ENCODE data around the gene ITGB1BP1. TPM values are rescaled to one million over a fixed set of nuclear protein-coding genes. Genes with fewer than 3 reads are reported as not detected.
"Not testable (repeated sequence)": the region's sequence is repeated elsewhere in the genome, so short reads cannot be mapped to it uniquely, and the experiment has no call there.

Gene ITGB1BP1
- total and polyA plus RNA-seq, 7 experiments from 2014 or later = 45.1 to 123 (median 56.1) TPM

DNA sequence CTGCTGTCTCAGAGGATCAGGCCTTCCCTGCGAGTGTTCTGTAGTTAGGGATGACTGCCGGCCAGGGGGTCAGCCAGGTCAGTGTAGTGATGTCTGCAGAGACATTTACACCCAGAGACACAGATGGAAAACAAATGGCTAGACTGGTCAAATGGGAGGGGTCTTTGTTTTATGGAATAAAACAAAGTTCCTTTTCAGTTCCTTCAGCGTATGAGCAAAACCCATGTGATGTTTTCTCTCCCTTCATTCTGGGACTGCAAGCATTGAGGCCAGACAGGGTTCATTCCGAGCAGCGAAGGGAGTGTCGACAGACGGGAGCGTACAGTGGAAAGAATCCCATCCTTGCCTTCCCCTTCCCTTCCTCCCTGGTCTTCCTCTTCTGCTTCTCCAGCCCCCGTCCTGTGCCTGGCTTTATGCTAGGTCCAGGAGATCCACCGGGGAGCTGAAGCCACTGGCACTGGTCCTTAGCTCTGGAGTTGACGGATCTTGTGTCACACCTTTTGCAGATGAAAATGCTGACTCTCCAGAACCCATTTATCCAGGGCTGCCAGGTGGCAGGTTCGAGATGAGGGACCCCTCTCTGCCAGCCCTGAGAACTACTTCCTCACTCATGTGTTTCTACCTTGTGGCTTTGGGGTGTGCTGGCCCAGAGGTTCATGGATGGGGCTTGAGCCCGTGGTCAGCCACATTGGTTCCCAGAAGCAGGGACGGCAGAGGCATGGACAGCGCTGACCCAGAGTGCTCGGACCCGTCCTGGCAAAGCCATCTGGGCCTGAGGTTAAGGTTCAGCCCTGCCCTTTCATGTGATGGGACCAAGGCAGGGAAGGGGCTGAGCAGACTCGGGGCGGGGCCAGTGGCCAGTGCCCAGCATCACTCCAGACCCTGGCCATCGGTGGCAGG is 24.2 kb downstream of the ITGB1BP1 start:
- Mint-ChIP-seq H3K9me3 (no peaks in the 10 kb centered on the region), H3K27ac (no peak overlapping the region), H3K4me3 (no peak overlapping the region), H3K27me3 (no peaks in the 10 kb centered on the region), H3K36me3 (peaks cover 0 to 3% (median 0%) of the 10 kb centered on the region in 5 donors), H3K4me1 (peaks cover 0 to 4% (median 0%) of the 10 kb centered on the region in 7 donors)
- Histone ChIP-seq H3K4me3 (ENCODE audit: low read length) (no peak overlapping the region), H3K27me3 (ENCODE audit: control insufficient read depth in 2 of 2, insufficient read depth in 2 of 2, low read length in 2 of 2) (no peaks in the 10 kb centered on the region), H3K4me1 (ENCODE audit: control insufficient read depth in 2 of 2, insufficient read depth in 2 of 2, low read length in 2 of 2) (no peaks in the 10 kb centered on the region), H3K36me3 (ENCODE audit: control insufficient read depth in 2 of 3, insufficient read depth in 3 of 3, low read length in 3 of 3) (no peaks in the 10 kb centered on the region), H3K9me3 (ENCODE audit: control insufficient read depth in 2 of 3, low read length in 3 of 3) (no peaks in the 10 kb centered on the region), H3K27ac (ENCODE audit: low read depth, low read length) (no peak overlapping the region)
- no peak for DNase-seq
- POLR2A ChIA-PET = no interaction called here
- intact Hi-C loops (cut with micrococcal nuclease) = no loop called here
- CTCF ChIA-PET = no interaction called here
- no peak for ATAC-seq

GRCh38 chr2:9398251-9398650 is 25.1 kb downstream of the ITGB1BP1 start:
- H3K4me3 Mint-ChIP-seq; H3K27ac ChIP-seq (ENCODE audit: low read depth, low read length); H3K9me3 Mint-ChIP-seq; H3K27me3 ChIP-seq (ENCODE audit: control insufficient read depth in 2 of 2, insufficient read depth in 2 of 2, low read length in 2 of 2); DNase-seq; H3K36me3 Mint-ChIP-seq; ATAC-seq; intact Hi-C loops (cut with micrococcal nuclease); H3K27ac Mint-ChIP-seq; H3K27me3 Mint-ChIP-seq; H3K9me3 ChIP-seq (ENCODE audit: control insufficient read depth in 2 of 3, low read length in 3 of 3); H3K4me1 Mint-ChIP-seq; CTCF ChIA-PET; H3K4me3 ChIP-seq (ENCODE audit: low read length); POLR2A ChIA-PET; H3K36me3 ChIP-seq (ENCODE audit: control insufficient read depth in 2 of 3, insufficient read depth in 3 of 3, low read length in 3 of 3); H3K4me1 ChIP-seq (ENCODE audit: control insufficient read depth in 2 of 2, insufficient read depth in 2 of 2, low read length in 2 of 2): not testable (repeated sequence)

DNA sequence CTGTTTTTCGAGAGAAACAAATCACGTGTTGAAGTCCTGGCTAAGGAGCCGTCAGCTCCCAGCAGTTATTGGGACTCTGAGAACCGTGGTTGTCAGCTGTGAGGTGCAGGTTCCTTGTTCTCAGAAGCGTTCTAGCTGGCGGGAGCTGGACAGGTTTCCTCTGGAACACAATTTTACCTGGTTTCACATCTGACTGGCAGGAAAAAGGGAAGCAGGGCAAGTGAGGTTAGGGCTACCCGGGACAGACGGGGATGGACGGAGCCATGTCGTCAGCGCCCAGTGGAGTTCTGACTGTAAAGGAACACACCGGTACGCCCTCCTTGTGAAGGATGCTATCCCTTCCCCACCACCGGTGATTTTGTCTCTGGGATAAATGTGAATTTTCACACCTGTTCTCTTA is 26.1 kb downstream of the ITGB1BP1 start:
- no peak overlapping the region for H3K27ac Mint-ChIP-seq
- Histone ChIP-seq H3K4me3 (ENCODE audit: low read length) (no peak overlapping the region), H3K36me3 (ENCODE audit: control insufficient read depth in 2 of 3, insufficient read depth in 3 of 3, low read length in 3 of 3) (no peaks in the 10 kb centered on the region), H3K27ac (ENCODE audit: low read depth, low read length) (no peak overlapping the region), H3K4me1 (ENCODE audit: control insufficient read depth in 2 of 2, insufficient read depth in 2 of 2, low read length in 2 of 2) (no peaks in the 10 kb centered on the region), H3K27me3 (ENCODE audit: control insufficient read depth in 2 of 2, insufficient read depth in 2 of 2, low read length in 2 of 2) (no peaks in the 10 kb centered on the region), H3K9me3 (ENCODE audit: control insufficient read depth in 2 of 3, low read length in 3 of 3) (no peaks in the 10 kb centered on the region)
- no peaks in the 10 kb centered on the region for H3K27me3 Mint-ChIP-seq
- intact Hi-C loops (cut with micrococcal nuclease) = no loop called here
- POLR2A ChIA-PET = no interaction called here
- DNase-seq = no peak
- H3K36me3 Mint-ChIP-seq = no peaks in the 10 kb centered on the region
- H3K4me3 Mint-ChIP-seq = no peak overlapping the region
- H3K9me3 Mint-ChIP-seq = no peaks in the 10 kb centered on the region
- no peak for ATAC-seq
- H3K4me1 Mint-ChIP-seq = peaks cover 0 to 4% (median 0%) of the 10 kb centered on the region in 7 donors
- CTCF ChIA-PET = no interaction called here

DNA sequence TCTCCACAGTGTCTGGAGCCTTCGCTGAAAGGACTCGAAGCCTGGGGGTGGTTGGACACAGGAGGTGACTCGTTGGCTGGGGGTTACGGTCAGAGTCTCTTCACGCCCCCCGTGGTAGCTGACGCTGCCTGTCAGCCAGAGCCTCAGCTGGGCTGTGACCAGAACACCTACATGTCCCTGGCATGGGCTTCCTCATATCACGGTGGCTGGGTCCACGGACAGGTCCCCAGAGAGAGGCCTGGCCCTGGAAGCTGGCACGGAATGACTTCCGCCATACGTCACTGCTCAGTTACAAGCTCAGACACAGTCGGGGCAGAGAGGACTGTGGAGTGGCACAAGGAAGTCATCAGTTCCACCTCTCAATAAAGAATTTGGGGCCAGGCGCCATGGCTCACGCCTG is 28.5 kb downstream of the ITGB1BP1 start:
- no peak for ATAC-seq
- intact Hi-C loops (cut with micrococcal nuclease) = no loop called here
- Mint-ChIP-seq H3K9me3 (no peaks in the 10 kb centered on the region), H3K4me1 (peaks cover 0 to 2% (median 0%) of the 10 kb centered on the region in 7 donors), H3K27ac (no peak overlapping the region), H3K27me3 (peaks cover 0 to 2% (median 0%) of the 10 kb centered on the region in 5 donors), H3K36me3 (no peaks in the 10 kb centered on the region), H3K4me3 (no peak overlapping the region)
- CTCF ChIA-PET = no interaction called here
- H3K36me3 ChIP-seq (ENCODE audit: control insufficient read depth in 2 of 3, insufficient read depth in 3 of 3, low read length in 3 of 3) = no peaks in the 10 kb centered on the region
- H3K27ac ChIP-seq (ENCODE audit: low read depth, low read length) = no peak overlapping the region
- H3K27me3 ChIP-seq (ENCODE audit: control insufficient read depth in 2 of 2, insufficient read depth in 2 of 2, low read length in 2 of 2) = no peaks in the 10 kb centered on the region
- no peaks in the 10 kb centered on the region for H3K4me1 ChIP-seq (ENCODE audit: control insufficient read depth in 2 of 2, insufficient read depth in 2 of 2, low read length in 2 of 2)
- POLR2A ChIA-PET = no interaction called here
- no peaks in the 10 kb centered on the region for H3K9me3 ChIP-seq (ENCODE audit: control insufficient read depth in 2 of 3, low read length in 3 of 3)
- no peak overlapping the region for H3K4me3 ChIP-seq (ENCODE audit: low read length)
- no peak for DNase-seq

- Mint-ChIP-seq H3K9me3 (no peaks in the 10 kb centered on the region), H3K27me3 (peaks cover 0 to 2% (median 0%) of the 10 kb centered on the region in 5 donors), H3K36me3 (no peaks in the 10 kb centered on the region), H3K4me1 (peaks cover 0 to 2% (median 0%) of the 10 kb centered on the region in 7 donors), H3K27ac (no peak overlapping the region), H3K4me3 (no peak overlapping the region)
- H3K4me1 ChIP-seq (ENCODE audit: control insufficient read depth in 2 of 2, insufficient read depth in 2 of 2, low read length in 2 of 2) = no peaks in the 10 kb centered on the region
- ATAC-seq (no peak), DNase-seq (no peak)
- no peaks in the 10 kb centered on the region for H3K36me3 ChIP-seq (ENCODE audit: control insufficient read depth in 2 of 3, insufficient read depth in 3 of 3, low read length in 3 of 3)
- CTCF ChIA-PET = no interaction called here
- no peaks in the 10 kb centered on the region for H3K9me3 ChIP-seq (ENCODE audit: control insufficient read depth in 2 of 3, low read length in 3 of 3)
- H3K27ac ChIP-seq (ENCODE audit: low read depth, low read length) = no peak overlapping the region
- H3K4me3 ChIP-seq (ENCODE audit: low read length) = no peak overlapping the region
- H3K27me3 ChIP-seq (ENCODE audit: control insufficient read depth in 2 of 2, insufficient read depth in 2 of 2, low read length in 2 of 2) = no peaks in the 10 kb centered on the region
- intact Hi-C loops (cut with micrococcal nuclease) = no loop called here
- POLR2A ChIA-PET = no interaction called here
Measured at GRCh38 chr2:9392898-9393765, 30.2 kb downstream of the ITGB1BP1 start.

GRCh38 chr2:9391961-9392720 is 31.2 kb downstream of the ITGB1BP1 start:
- H3K27ac ChIP-seq (ENCODE audit: low read depth, low read length) = no peak overlapping the region
- ChIA-PET CTCF (no interaction called here), POLR2A (no interaction called here)
- no peak overlapping the region for H3K27ac Mint-ChIP-seq
- no peaks in the 10 kb centered on the region for H3K27me3 ChIP-seq (ENCODE audit: control insufficient read depth in 2 of 2, insufficient read depth in 2 of 2, low read length in 2 of 2)
- H3K4me1 Mint-ChIP-seq = peaks cover 0 to 2% (median 0%) of the 10 kb centered on the region in 7 donors
- peaks cover 0 to 2% (median 0%) of the 10 kb centered on the region in 5 donors for H3K27me3 Mint-ChIP-seq
- H3K4me3 ChIP-seq (ENCODE audit: low read length) = no peak overlapping the region
- H3K4me1 ChIP-seq (ENCODE audit: control insufficient read depth in 2 of 2, insufficient read depth in 2 of 2, low read length in 2 of 2) = no peaks in the 10 kb centered on the region
- DNase-seq (no peak), ATAC-seq (no peak)
- no peaks in the 10 kb centered on the region for H3K36me3 ChIP-seq (ENCODE audit: control insufficient read depth in 2 of 3, insufficient read depth in 3 of 3, low read length in 3 of 3)
- H3K9me3 ChIP-seq (ENCODE audit: control insufficient read depth in 2 of 3, low read length in 3 of 3) = no peaks in the 10 kb centered on the region
- H3K4me3 Mint-ChIP-seq = no peak overlapping the region
- no peaks in the 10 kb centered on the region for H3K36me3 Mint-ChIP-seq
- intact Hi-C loops (cut with micrococcal nuclease) = no loop called here
- peaks cover 0 to 4% (median 0%) of the 10 kb centered on the region in 11 donors for H3K9me3 Mint-ChIP-seq

Measured in naive thymus-derived CD4-positive, alpha-beta T cell (primary cell).